ENCODE measurements around the gene SLC17A2.
"Not testable (repeated sequence)": the region's sequence is repeated elsewhere in the genome, so short reads cannot be mapped to it uniquely, and the experiment has no call there.

SLC17A2 gene

GRCh38 chr6:25951296-25952032 lies 21.0 kb upstream of the SLC17A2 start:
- no peak for DNase-seq (ENCODE audit: low spot score)

- no peak for DNase-seq (ENCODE audit: low spot score)
These were observed 19.8 kb upstream of the SLC17A2 start for GRCh38 chr6:25950297-25950696.

DNA sequence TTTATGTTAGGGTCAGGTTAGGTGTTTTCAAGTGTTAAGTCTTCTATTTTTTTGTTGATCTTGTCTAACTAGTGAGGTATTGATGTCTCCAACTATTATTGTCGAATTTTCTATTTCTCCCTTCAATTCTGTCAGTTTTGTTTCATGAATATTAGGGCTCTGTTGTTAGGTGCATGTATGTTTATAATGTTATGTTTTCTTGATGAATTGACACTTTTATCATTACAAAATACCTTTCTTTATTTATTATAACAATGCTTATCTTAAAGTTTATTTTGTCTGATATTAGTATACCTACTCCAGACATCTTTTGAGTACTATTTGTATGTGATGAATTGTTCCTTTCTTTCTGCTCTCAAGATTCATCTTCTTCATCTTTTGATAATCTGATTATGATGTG lies 19.2 kb upstream of the SLC17A2 start:
- DNase-seq (ENCODE audit: low spot score) = no peak

GRCh38 chr6:25947492-25947891 lies 17.0 kb upstream of the SLC17A2 start:
- not testable (repeated sequence) for DNase-seq (ENCODE audit: low spot score)

DNA sequence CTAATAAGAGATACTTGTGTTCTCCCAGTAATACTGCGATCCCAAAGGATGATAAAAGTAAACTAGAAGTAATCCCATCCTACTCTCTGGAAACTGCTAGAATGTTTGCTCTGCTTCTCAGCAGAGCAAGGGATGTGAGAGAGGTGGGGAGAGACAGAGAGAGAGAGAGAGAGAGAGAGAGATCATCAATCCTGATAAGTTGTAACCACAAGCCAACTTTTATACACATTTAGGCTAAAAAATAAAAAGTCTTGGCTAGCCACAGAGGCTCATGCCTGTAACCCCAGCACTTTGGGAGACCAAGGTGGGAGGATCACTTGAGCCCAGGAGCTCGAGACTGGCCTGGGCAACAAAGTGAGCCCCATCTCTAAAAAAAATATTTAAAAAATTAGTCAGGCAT lies 16.1 kb upstream of the SLC17A2 start:
- no peak for DNase-seq (ENCODE audit: low spot score)

DNA sequence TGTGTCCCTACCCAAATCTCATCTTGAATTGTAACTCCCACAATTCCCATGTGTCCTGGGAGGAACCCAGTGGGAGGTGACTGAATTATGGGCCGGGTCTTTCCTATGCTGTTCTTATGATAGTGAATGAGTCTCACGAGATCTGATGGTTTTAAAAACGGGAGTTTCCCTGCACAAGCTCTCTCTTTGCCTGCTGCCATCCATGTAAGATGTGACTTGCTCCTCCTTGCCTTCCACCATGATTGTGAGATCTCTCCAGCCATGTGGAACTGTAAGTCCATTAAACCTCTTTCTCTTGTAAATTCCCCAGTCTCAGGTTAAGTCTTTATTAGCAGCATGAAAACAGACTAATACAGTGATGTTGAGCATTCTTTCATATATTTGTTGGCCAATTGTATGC lies 15.2 kb upstream of the SLC17A2 start:
- not testable (repeated sequence) for DNase-seq (ENCODE audit: low spot score)

GRCh38 chr6:25944688-25945574 lies 14.4 kb upstream of the SLC17A2 start:
- no peak for DNase-seq (ENCODE audit: low spot score)

DNA sequence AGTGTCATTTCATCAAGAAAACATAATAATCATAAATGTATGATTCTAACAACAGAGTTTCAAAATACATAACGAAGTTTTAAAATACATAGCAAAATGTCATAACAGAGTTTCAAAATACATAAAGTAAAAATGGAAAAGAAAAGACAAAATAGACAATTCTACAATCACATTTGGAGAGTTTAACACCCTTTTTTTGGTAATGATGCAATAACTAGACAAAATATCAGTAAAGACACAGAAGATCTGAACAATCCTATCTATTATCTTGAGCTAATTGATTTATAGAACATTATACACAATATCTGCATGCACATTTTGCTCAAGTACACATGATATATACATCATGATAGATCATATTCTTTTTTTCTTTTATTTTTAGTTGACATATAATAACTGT lies 13.4 kb upstream of the SLC17A2 start:
- DNase-seq (ENCODE audit: low spot score) = no peak

DNA sequence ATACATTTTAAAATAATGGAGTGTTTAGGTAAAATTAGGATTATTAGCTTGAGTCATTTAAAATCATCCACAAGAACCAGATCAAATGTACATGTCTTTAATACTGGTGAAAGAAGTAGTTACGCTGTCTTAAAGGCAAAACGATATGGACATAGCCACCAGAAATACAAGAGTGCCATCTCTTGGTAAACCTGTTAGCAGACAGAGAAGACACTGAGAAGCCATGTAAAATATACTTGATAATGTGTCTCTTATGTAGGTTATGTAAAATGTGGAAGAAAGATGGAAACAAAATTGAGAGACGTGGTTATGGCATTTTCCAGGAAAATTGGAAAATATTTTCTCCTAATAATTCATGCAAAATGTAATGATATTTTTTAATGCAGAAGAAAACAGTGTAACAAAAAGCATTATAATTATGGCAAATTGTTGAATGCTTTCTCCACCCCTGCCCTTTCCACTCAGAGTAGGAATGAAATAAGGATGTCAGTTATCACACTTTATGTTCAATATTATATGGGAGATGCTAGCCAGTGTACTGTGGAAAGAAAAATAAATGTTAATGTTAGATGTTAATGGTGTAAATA lies 12.2 kb upstream of the SLC17A2 start:
- peak; percentile 3 for DNase-seq (ENCODE audit: low spot score)

DNA sequence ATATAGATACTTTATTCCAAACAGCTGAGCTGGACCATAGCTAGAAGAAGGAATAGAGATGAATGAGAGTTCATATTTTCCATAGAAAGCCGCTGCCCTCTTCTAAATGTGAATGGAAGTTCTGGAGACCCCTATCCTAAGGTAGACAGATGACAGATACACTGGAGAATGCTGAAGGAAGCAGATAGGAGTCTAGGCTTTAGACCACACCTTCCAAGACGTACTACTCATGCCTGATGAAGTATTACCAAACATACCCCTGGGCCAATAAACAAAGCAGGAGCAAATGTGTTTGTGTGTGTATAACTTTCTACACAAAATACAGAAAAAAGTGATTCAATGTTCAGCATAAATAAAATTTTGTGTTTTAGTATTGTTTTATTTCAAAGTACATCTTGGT lies 9.1 kb upstream of the SLC17A2 start:
- DNase-seq (ENCODE audit: low spot score) = no peak

- no peak for DNase-seq (ENCODE audit: low spot score)
These were observed 5.5 kb upstream of the SLC17A2 start for GRCh38 chr6:25935953-25936352.

GRCh38 chr6:25934735-25935313 lies 4.3 kb upstream of the SLC17A2 start:
- DNase-seq (ENCODE audit: low spot score) = no peak

GRCh38 chr6:25934156-25934555 lies 3.7 kb upstream of the SLC17A2 start:
- no peak for DNase-seq (ENCODE audit: low spot score)

GRCh38 chr6:25931411-25931709 lies 869 bp upstream of the SLC17A2 start:
- no peak for DNase-seq (ENCODE audit: low spot score)

- not testable (repeated sequence) for DNase-seq (ENCODE audit: low spot score)
These were observed 706 bp downstream of the SLC17A2 start for GRCh38 chr6:25929785-25930184.

DNA sequence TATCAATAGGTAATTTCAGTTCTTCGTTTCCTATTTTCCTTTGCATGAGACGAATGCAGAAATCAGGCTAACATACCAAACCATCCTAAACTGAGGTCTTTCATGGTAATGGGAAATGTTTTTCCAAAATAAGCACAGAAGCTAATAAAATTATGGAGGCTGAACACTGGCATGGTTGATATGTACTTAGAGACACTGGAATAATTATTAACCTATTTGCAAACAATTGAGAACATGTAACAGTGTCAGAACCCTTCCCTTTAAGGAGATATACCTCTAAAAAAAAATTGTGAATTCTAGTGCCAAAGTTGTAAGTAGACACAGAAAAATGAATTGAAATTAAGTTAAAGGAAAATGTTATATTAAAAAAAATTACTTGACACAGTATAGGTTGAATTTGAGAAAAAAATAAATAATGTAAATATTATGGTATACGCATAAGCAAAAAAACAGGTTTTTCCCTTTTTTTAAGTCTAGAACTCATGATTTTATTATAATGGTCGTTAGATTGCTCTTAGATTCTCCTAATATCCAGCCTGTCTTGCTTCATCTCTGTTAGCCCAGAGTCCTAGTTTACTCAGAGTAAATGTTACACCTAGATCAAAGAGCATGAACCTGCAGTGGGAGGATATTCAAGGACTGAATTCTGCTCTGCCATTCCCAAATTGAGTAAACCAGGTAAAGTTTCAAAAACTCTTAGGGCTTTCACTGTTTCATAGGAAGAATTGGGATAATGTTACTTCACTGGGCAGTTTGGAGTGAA lies 1.7 kb downstream of the SLC17A2 start:
- DNase-seq (ENCODE audit: low spot score) = no peak

DNA sequence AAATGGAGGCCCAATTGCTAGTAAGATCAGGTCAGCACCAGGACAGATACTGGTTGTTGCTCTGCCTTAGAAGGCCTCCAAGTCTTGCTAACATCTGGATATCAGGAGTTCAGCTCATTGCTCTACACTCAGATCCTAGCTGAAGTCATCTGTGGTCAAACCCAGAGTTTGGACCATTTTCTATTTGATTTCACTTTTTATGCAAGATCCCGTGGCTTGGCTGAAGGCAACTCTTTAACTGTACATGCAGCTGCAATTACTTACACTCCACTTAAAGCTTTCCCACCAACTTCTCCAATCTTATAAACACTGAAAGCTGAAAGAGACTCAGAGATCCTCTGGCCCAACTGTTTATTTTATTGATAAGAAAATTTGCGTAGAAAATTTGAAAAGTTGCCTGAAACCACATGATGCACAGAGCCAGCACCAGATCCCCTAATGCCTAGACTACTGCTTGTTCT lies 2.7 kb downstream of the SLC17A2 start:
- no peak for DNase-seq (ENCODE audit: low spot score)

DNA sequence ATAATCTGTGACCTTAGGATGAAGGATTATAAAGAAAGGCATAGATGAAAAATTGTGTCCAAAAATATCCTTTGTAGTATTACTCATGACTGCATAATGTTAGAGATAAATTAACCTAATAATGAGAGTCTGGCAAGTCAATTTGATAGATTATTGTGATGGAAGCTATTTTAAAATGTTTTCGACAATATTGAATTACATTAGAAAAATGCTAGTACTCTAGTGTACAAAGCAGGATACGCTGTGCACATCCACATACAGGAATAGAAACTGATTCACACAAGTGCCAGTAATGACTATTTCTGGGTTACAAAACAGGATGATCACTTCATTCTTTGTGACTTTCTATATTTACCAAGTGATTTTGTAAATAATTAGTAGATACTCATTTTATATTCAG lies 3.3 kb downstream of the SLC17A2 start:
- DNase-seq (ENCODE audit: low spot score) = no peak

- DNase-seq (ENCODE audit: low spot score) = no peak
These were observed 4.6 kb downstream of the SLC17A2 start for GRCh38 chr6:25925876-25926275.

DNA sequence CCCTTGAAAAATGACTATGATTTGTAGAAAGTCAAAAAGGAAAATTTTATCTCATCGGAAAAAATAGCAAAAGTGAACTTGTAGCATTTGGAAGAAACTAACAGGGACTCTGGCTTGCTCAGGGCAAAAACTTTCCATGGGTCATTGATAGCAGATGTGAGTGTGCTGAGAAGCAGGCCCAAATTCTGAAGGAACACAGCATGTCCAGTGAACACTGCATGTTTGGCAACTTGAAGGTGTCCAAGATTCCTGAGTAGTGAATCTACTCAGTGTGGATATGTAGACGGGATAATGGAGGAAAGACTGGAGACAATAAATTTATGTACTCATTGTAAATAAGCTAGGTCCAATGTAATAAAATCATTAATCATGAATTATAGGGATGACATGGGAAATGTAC lies 8.2 kb downstream of the SLC17A2 start:
- no peak for DNase-seq (ENCODE audit: low spot score)

GRCh38 chr6:25921525-25922203 lies 8.8 kb downstream of the SLC17A2 start:
- no peak for DNase-seq (ENCODE audit: low spot score)

Measured in putamen (tissue), 1 donor.